ENCODE measurements around the gene KATNB1.

- TF ChIP-seq CTCF (IDR thresholded peaks at IDR 0.05) (no peak), POLR2AphosphoS5 (IDR thresholded peaks at IDR 0.05) (no peak)
Measured at GRCh38 chr16:57757883-57758282, 22.3 kb downstream of the KATNB1 start.

Data from breast epithelium (tissue), 3 donors.